ENCODE results near the gene HNF4A.

HNF4A gene

DNA sequence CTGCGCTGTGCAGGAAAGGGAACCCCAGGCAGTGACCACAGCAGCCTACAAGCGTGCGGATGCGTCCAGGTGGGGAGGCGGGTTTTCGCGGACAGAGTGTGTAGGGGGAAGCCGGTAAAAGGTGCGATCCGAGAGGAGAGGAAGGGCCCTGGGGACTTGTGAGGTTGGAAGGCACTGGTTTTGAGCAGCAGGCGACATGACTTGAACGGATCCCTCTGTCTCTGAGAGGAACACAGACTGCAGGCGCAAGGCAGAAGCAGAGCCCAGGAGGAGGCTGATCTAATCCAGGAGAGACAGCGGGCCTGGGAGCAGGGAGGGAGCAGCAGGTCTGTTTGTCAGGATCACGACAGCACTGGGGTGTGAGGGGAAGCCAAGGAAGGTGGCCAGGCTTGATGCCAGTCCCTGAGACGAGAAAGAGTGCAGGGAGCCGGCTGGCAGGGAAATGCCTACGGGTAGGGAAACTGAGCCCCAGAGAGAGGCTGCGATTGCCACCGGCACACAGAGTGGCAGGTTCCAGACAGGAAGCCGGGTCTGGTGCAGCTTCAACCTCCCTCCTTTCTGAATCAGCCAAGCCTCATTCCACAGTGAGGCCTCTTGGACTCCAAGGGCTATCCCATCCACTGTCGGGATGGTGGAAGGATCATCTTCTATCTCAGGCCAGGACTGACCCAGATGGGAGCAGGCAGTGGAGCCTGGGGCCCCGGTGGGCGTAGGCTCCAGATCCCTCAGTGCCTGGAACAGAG is 57.1 kb downstream of the HNF4A start:
- TF ChIP-seq, protein P1, sequence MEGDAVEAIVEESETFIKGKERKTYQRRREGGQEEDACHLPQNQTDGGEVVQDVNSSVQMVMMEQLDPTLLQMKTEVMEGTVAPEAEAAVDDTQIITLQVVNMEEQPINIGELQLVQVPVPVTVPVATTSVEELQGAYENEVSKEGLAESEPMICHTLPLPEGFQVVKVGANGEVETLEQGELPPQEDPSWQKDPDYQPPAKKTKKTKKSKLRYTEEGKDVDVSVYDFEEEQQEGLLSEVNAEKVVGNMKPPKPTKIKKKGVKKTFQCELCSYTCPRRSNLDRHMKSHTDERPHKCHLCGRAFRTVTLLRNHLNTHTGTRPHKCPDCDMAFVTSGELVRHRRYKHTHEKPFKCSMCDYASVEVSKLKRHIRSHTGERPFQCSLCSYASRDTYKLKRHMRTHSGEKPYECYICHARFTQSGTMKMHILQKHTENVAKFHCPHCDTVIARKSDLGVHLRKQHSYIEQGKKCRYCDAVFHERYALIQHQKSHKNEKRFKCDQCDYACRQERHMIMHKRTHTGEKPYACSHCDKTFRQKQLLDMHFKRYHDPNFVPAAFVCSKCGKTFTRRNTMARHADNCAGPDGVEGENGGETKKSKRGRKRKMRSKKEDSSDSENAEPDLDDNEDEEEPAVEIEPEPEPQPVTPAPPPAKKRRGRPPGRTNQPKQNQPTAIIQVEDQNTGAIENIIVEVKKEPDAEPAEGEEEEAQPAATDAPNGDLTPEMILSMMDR (conservative IDR thresholded peaks at IDR 0.05; ENCODE audit: low read depth, low read length): no peak
- DNase-seq (ENCODE audit: low read depth): no peak
- no peak overlapping the region for H3K4me3 ChIP-seq (ENCODE audit: low read length)

DNA sequence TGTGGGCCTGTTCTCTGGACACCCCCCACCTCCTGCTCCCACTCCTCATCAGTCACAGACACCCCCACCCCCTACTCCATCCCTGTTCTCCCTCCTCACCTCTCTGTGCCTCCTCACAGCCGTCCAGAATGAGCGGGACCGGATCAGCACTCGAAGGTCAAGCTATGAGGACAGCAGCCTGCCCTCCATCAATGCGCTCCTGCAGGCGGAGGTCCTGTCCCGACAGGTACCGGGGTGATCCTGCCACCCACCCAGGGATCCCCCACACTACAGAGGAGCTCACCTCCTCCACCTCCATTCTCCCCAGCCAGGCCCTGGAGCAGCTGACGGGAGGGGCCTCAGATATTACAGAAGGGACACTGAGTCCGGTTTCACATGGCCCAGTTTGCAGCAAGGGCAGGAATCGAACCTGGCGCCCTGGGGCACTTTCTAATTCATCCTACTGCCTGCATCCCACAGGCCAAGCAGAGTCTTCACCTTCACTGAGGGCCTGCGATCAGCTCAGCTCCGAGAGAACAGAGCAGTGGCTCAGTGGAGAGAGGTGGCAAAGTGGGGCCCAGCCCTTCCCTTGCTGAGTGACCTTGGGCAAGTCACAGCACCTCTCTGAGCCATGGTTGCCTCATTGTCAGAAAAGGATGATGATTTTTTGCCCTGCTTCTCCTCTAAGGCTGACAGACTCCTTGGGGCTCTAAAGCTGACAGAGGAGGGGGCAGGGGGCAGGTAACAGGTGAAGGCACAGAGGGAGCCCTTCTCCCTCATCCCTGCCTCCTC is 58.3 kb downstream of the HNF4A start:
- H3K4me3 ChIP-seq (ENCODE audit: low read length): no peak overlapping the region
- DNase-seq (ENCODE audit: low read depth): no peak
- TF ChIP-seq, protein P1 (conservative IDR thresholded peaks at IDR 0.05; ENCODE audit: low read depth, low read length): no peak

DNA sequence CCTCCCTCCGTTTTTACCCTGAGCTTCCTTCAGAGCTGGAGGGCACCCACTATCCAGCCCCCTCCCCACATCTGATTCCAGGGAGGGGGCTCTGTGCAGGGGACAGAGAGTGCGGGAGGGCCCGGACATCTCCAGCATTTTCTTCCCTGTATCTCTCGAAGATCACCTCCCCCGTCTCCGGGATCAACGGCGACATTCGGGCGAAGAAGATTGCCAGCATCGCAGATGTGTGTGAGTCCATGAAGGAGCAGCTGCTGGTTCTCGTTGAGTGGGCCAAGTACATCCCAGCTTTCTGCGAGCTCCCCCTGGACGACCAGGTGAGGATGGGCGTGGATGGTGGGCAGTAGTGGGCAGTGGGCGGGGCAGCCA is 58.8 kb downstream of the HNF4A start:
- H3K4me3 ChIP-seq (ENCODE audit: low read length): no peak overlapping the region
- DNase-seq (ENCODE audit: low read depth): no peak
- TF ChIP-seq, protein P1 (conservative IDR thresholded peaks at IDR 0.05; ENCODE audit: low read depth, low read length): no peak

DNA sequence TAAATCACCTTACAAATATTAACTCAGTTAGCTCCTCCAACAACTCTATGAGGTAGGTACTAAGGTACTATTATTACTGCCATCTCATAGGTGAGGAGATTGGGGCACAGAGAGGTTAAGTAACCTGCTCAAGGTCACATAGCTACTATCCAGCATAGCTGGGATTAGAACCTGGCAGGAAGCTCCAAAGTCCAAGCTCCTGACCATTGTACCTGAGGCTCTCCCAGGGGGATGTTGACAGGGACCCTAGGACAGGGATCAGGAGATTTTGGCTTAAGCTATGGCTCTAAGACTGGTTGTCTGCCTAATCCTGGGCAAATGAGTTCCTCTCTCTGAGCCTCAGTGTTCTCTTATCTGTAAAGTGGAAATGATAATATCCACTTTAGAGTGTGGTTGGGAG is 59.3 kb downstream of the HNF4A start:
- DNase-seq (ENCODE audit: low read depth): no peak
- no peak overlapping the region for H3K4me3 ChIP-seq (ENCODE audit: low read length)
- TF ChIP-seq, protein P1 (conservative IDR thresholded peaks at IDR 0.05; ENCODE audit: low read depth, low read length): no peak

DNA sequence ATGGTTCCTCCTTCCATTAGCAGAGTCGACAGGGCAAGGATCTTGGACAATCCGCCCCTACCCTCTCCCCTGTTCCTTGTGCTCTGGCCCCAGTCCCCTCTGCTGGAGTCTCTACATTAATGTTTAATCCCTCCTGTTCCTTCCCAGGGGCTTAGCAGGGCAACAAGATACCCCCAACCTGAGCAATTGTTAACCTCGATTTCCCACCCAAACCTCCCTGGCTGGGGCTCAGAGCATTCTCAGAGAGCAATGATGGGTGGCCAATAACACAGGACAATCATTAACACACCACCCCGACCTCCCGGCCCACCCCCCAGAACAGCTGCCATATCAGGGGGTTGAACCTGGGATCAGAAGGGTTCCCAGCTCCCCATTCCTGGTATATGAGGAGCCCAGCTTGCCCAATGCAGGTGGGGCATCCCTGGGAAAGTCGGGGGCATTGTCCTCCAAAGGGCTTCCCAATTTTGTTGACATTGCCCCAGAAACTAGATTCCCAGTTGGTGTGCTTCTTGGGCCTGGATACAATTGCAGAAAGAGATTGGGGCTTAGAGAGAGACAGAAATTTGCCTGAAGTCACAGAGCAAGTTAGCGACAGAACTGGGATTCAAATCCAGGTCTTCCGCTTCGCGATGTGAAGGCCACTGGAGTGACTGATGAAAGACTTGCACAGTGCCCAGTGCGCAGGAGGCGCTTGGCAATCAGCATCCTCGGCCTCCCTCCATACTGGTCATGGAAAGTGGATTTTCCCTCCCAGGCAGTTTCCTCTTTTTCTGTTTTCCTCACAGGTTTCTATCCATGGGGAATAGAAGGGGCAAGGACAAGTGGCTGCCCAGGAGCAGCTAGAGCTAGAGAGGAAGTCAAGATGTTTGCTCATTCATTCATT is 60.6 kb downstream of the HNF4A start:
- H3K4me3 ChIP-seq (ENCODE audit: low read length): no peak overlapping the region
- no peak for DNase-seq (ENCODE audit: low read depth)
- TF ChIP-seq, protein P1 (conservative IDR thresholded peaks at IDR 0.05; ENCODE audit: low read depth, low read length): no peak

DNA sequence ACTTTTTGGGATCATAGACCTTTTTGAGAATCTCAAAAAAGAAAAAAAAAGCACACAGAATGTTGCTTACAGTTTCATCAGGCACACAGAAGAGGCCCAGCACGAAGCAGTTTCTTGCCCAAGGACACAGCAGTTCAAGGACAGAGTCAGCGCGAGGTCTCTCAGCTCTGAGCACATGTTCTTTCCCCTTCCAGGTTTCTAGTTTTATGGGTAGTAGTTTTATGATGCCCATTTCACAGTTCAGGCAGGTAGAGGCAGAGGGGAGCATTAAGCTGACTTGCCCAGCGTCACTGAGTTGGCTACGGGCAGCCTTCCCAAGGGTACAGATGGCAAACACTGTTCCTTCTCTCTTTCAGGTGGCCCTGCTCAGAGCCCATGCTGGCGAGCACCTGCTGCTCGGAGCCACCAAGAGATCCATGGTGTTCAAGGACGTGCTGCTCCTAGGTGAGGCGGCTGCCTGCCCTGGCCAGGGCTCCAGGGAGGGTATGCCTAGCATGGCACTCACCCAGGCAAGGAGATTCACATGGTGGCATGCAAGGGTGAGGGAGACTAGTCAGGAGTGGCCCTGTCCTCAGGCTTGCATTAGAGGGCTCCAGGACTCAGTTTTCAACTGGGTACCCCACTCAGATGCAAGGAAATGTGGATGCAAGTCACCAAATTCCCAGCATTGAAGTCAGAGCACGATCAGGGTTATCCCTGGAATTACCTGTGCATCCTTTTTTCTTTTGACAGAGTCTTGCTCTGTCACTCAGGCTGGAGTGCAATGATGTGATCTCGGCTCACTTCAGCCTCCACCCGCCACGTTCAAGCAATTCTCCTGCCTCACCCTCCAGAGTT is 62.8 kb downstream of the HNF4A start:
- TF ChIP-seq, protein P1 (conservative IDR thresholded peaks at IDR 0.05; ENCODE audit: low read depth, low read length): no peak
- no peak overlapping the region for H3K4me3 ChIP-seq (ENCODE audit: low read length)
- no peak for DNase-seq (ENCODE audit: low read depth)
